SK-N-SH (cell line): ENCODE data around the gene CPTP. TPM values are rescaled to one million over a fixed set of nuclear protein-coding genes. Genes with fewer than 3 reads are reported as not detected.
A peak's percentile ranks its signal among the peaks of the same experiment; 100 is the strongest.

Experiments used
- CTCF ChIA-PET: fragments of 300-600, 350-600 bp; formaldehyde crosslinking; extraction: SDS; loops from one replicate; lab custom pipeline; 2021; lab: Yijun Ruan, JAX
- POLR2A ChIA-PET: fragments of 350-600 bp; sonication (Branson Sonifier 250); formaldehyde crosslinking; extraction: SDS; loops from one replicate; lab custom pipeline; 2020; ENCODE audit warnings: antibody characterized with exemption, inconsistent platforms; lab: Yijun Ruan, JAX
- DNase-seq: peaks from one replicate; pipeline ENCODE4 v3.0.0; 2012
- H2AFZ ChIP-seq: fragments of 200-600 bp; sonication (generic); 2 replicates; pipeline ENCODE4 v1.8.1; 2016; ENCODE audit warnings: antibody characterized with exemption, mild to moderate bottlenecking, low read depth
- H3F3A ChIP-seq: fragments of 200-600 bp; sonication (generic); replicated peaks from 2 replicates; pipeline ENCODE3; 2016; ENCODE audit warnings: antibody characterized with exemption, mild to moderate bottlenecking; ENCODE audit not compliant: insufficient read depth
- H3K27ac ChIP-seq, 2 experiments: fragments of 200-500 bp in 1 of 2; fragments of 200-600 bp in 1 of 2; sonication (Bioruptor generic) in 1 of 2; sonication (generic), shearing (Covaris generic) in 1 of 2; 2 replicates each; pipeline versions ENCODE4 v1.5.1 to v1.6.1; 2014 to 2016; ENCODE audit warnings: low read depth in 2 of 2, inconsistent platforms in 1 of 2, low read length in 1 of 2, mild to moderate bottlenecking in 1 of 2, mixed read lengths in 1 of 2
- H3K27me3 ChIP-seq: fragments of 200-600 bp; sonication (generic), shearing (Covaris generic); 2 replicates; pipeline ENCODE4 v1.6.1; 2016; ENCODE audit warnings: mixed run types; ENCODE audit not compliant: insufficient read depth
- H3K36me3 ChIP-seq, 2 experiments: fragments of 200-500 bp in 1 of 2; fragments of 200-600 bp in 1 of 2; sonication (Bioruptor generic) in 1 of 2; sonication (generic) in 1 of 2; replicated peaks in 1 of 2; 2 replicates each; pipeline versions ENCODE3 to v1.5.1; 2014 to 2016; ENCODE audit warnings: low read length in 1 of 2, mild to moderate bottlenecking in 1 of 2; ENCODE audit not compliant: insufficient read depth in 2 of 2, control insufficient read depth in 1 of 2
- H3K4me1 ChIP-seq, 2 experiments: fragments of 200-500 bp in 1 of 2; fragments of 200-600 bp in 1 of 2; sonication (Bioruptor generic) in 1 of 2; sonication (generic), shearing (Covaris generic) in 1 of 2; 2 replicates each; pipeline versions ENCODE4 v1.5.1 to v1.6.1; 2014 to 2016; ENCODE audit warnings: low read depth in 1 of 2, low read length in 1 of 2, mixed run types in 1 of 2; ENCODE audit not compliant: insufficient read depth in 2 of 2, control insufficient read depth in 1 of 2
- H3K4me2 ChIP-seq: fragments of 200-600 bp; sonication (generic), shearing (Covaris generic); 2 replicates; pipeline ENCODE4 v1.6.1; 2017; ENCODE audit warnings: mixed run types
- H3K4me3 ChIP-seq, 2 experiments: fragments of 200-500 bp in 1 of 2; fragments of 200-600 bp in 1 of 2; sonication (Bioruptor generic) in 1 of 2; sonication (generic), shearing (Covaris generic) in 1 of 2; 2 replicates each; pipeline versions ENCODE4 v1.5.1 to v1.8.1; 2014 to 2016; ENCODE audit warnings: low read depth in 2 of 2, inconsistent platforms in 1 of 2, low read length in 1 of 2, mild to moderate bottlenecking in 1 of 2, mixed read lengths in 1 of 2, moderate library complexity in 1 of 2
- H3K79me2 ChIP-seq: fragments of 200-600 bp; sonication (generic); 2 replicates; pipeline ENCODE4 v1.8.1; 2017; ENCODE audit warnings: mild to moderate bottlenecking; ENCODE audit not compliant: insufficient read depth
- H3K9ac ChIP-seq: fragments of 200-600 bp; sonication (generic); 2 replicates; pipeline ENCODE4 v1.6.1; 2017; ENCODE audit warnings: mixed run types
- H3K9me2 ChIP-seq: fragments of 200-600 bp; sonication (generic); 2 replicates; pipeline ENCODE4 v1.6.1; 2017; ENCODE audit warnings: mixed run types
- H3K9me3 ChIP-seq: fragments of 200-600 bp; sonication (generic); 2 replicates; pipeline ENCODE4 v1.6.1; 2017; ENCODE audit warnings: mixed run types, mild to moderate bottlenecking, moderate library complexity
- H4K20me1 ChIP-seq: fragments of 200-600 bp; sonication (generic); 2 replicates; pipeline ENCODE4 v1.6.1; 2017; ENCODE audit warnings: mild to moderate bottlenecking, mixed run types; ENCODE audit not compliant: insufficient read depth
- CTCF ChIP-seq: fragments of 200-600 bp; sonication (generic); IDR thresholded peaks from 2 replicates; pipeline ENCODE4 v1.6.1; 2017; ENCODE audit warnings: antibody characterized with exemption, mild to moderate bottlenecking, moderate library complexity
- ELF1 ChIP-seq: IDR thresholded peaks from 2 replicates; pipeline ENCODE4 v1.4.0; 2012
- FOSL2 ChIP-seq: IDR thresholded peaks from 2 replicates; pipeline ENCODE4 v1.4.0; 2012; ENCODE audit warnings: low read depth, mild to moderate bottlenecking, moderate library complexity, borderline replicate concordance
- FOXJ3 ChIP-seq: sonication (generic); formaldehyde crosslinking; IDR thresholded peaks from 2 replicates; pipeline ENCODE4 v1.5.1; 2020; ENCODE audit warnings: mild to moderate bottlenecking, missing genetic modification reagents
- FOXM1 ChIP-seq: IDR thresholded peaks from 2 replicates; pipeline ENCODE4 v1.4.0; 2012; ENCODE audit warnings: low read depth, mild to moderate bottlenecking
- GABPA ChIP-seq: IDR thresholded peaks from 2 replicates; pipeline ENCODE4 v1.4.0; 2012; ENCODE audit warnings: low read depth, mild to moderate bottlenecking
- MXI1 ChIP-seq: IDR thresholded peaks from 2 replicates; pipeline ENCODE4 v1.6.1; 2012; ENCODE audit warnings: mild to moderate bottlenecking, low read depth, low read length, improper control_type of control experiment
- POLR2AphosphoS5 ChIP-seq: IDR thresholded peaks from 2 replicates; pipeline ENCODE4 v1.6.1; 2012; ENCODE audit warnings: low read depth, low read length
- RAD21 ChIP-seq: IDR thresholded peaks from 2 replicates; pipeline ENCODE4 v1.6.1; 2012; ENCODE audit warnings: mild to moderate bottlenecking, low read length
- RXRA ChIP-seq: IDR thresholded peaks from 2 replicates; pipeline ENCODE4 v1.4.0; 2012; ENCODE audit warnings: low read depth, mild to moderate bottlenecking, borderline replicate concordance
- YY1 ChIP-seq: IDR thresholded peaks from 2 replicates; pipeline ENCODE4 v1.4.0; 2012; ENCODE audit warnings: low read depth, mild to moderate bottlenecking
- whole genome bisulfite sequencing: methylation state at CpG from one replicate; pipeline ENCODE4 v1.1.6; 2017; ENCODE audit warnings: low lambda C conversion rate; 5-methylcytosine and 5-hydroxymethylcytosine counted together
- polyA plus RNA-seq, 3 experiments: library from polyadenylated mRNA; depleted of rRNA; stranded (reverse); fragments of >200 nt; gene quantifications; 2 replicates each; pipeline ENCODE4 v1.2.3, GENCODE V29; 2012
- TF ChIP-seq, protein P1 (sequence below): IDR thresholded peaks from 2 replicates; pipeline ENCODE4 v1.4.0; 2012; ENCODE audit warnings: low read depth, borderline replicate concordance

Gene CPTP
- polyA plus RNA-seq, 1 of the 3 experiments (the other 2 are of a cell fraction) = 13.4 TPM

DNA sequence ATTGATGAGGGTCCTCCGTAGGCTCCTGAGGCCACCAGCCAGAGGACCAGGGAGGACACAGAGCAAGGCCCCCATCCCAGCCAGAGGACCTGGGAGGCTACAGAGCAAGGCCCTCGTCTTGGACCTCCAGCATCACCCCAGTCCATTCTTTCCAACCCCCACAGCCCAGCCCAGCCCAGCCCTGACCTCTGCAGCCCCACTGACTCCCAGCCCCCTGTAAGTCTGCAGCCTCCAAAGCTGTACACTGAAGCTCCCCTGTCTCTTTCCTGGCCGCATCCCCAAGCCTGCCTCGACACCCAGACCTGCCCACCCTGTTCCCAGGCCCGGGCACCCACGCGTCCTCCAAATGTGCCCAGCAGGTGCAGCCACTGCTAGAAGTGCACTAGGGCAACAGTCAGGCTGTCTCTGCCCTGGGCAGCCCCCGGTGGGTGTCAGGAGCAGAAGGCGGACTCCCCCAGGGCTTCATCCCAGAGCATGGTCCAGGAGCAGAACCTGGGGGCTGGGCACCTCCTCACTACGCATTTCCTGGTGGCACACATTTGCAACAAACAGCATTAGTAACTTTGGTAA lies 22.5 kb downstream of the CPTP start:
- Histone ChIP-seq H3K36me3 (no peaks in the 10 kb centered on the region), H3K9me2 (no peaks in the 10 kb centered on the region), H3K9ac (no peak overlapping the region), H3K4me2 (peak overlapping the region; percentile 89), H4K20me1 (peaks cover 45% of the 10 kb centered on the region), H3K27me3 (no peaks in the 10 kb centered on the region), H3F3A (peaks cover 2% of the 10 kb centered on the region), H3K79me2 (peaks cover 47% of the 10 kb centered on the region), H3K9me3 (no peaks in the 10 kb centered on the region), H2AFZ (no peak overlapping the region), H3K4me3 (peak overlapping the region; percentile 64 to 87; a peak in 2 of 4 replicates), H3K27ac (no peak overlapping the region), H3K4me1 (peaks cover 0 to 27% of the 10 kb centered on the region in 2 experiments; a peak in 1 of 4 replicates)
- 79% methylated on average over 5 of the region's 10 CpGs for WGBS
- DNase-seq = no peak
- ChIA-PET CTCF (interaction anchor here (0.8 to 4.8 kb wide), 7 partner anchors 12 to 224 kb away, joined by 3 to 34 read pairs (median 4); partner anchors contain the start of gene AURKAIP1), POLR2A (interaction anchor here (1.1 to 2.0 kb wide), 2 partner anchors 28 to 67 kb away, joined by 3 to 7 read pairs; partner anchors contain the start of gene AURKAIP1)
- TF ChIP-seq, protein P1, sequence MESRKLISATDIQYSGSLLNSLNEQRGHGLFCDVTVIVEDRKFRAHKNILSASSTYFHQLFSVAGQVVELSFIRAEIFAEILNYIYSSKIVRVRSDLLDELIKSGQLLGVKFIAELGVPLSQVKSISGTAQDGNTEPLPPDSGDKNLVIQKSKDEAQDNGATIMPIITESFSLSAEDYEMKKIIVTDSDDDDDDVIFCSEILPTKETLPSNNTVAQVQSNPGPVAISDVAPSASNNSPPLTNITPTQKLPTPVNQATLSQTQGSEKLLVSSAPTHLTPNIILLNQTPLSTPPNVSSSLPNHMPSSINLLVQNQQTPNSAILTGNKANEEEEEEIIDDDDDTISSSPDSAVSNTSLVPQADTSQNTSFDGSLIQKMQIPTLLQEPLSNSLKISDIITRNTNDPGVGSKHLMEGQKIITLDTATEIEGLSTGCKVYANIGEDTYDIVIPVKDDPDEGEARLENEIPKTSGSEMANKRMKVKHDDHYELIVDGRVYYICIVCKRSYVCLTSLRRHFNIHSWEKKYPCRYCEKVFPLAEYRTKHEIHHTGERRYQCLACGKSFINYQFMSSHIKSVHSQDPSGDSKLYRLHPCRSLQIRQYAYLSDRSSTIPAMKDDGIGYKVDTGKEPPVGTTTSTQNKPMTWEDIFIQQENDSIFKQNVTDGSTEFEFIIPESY = no peak
- TF ChIP-seq MXI1 (no peak), FOXM1 (no peak), RAD21 (no peak), POLR2AphosphoS5 (no peak), RXRA (no peak), FOXJ3 (CRISPR knock-in tag) (no peak), GABPA (no peak), YY1 (no peak), FOSL2 (no peak), ELF1 (no peak), CTCF (no peak)
